ENCODE measurements around the gene EBI3.

GRCh38 chr19:4196587-4197148, 32.7 kb upstream of the EBI3 start:
- TF ChIP-seq POLR2A (IDR thresholded peaks at IDR 0.05) (no peak), POLR2AphosphoS5 (IDR thresholded peaks at IDR 0.05) (no peak), CTCF (IDR thresholded peaks at IDR 0.05) (no peak), EP300 (IDR thresholded peaks at IDR 0.05; ENCODE audit: low read depth) (no peak)
